ENCODE results near the gene HDLBP. TPM values are rescaled to one million over a fixed set of nuclear protein-coding genes. Genes with fewer than 3 reads are reported as not detected.
A peak's percentile ranks its signal among the peaks of the same experiment; 100 is the strongest.

Gene HDLBP
- total and polyA plus RNA-seq, 10 donors, result 46.1 to 333 (median 244) TPM

- TF ChIP-seq POLR2A (IDR thresholded peaks at IDR 0.05) (no peak), POLR2AphosphoS5 (IDR thresholded peaks at IDR 0.05) (no peak), CTCF (IDR thresholded peaks at IDR 0.05 in 8 of 11, conservative IDR thresholded peaks at IDR 0.05 in 3 of 11) (no peak)
- WGBS, 5 donors, result 93 to 96% (median 95%) methylated on average over 9 of the region's 9 CpGs
Measured at GRCh38 chr2:241286348-241287090, 29.0 kb downstream of the HDLBP start.

GRCh38 chr2:241285596-241285995, 29.9 kb downstream of the HDLBP start:
- DNase-seq, result no peak
- H3K36me3 ChIP-seq, result peaks cover 0 to 33% (median 0%) of the 10 kb centered on the region in 6 donors
- no peak overlapping the region for H3K4me3 ChIP-seq
- H3K27ac ChIP-seq, result no peak overlapping the region
- no peak for TF ChIP-seq POLR2AphosphoS5 (IDR thresholded peaks at IDR 0.05)
- no peak for TF ChIP-seq POLR2A (IDR thresholded peaks at IDR 0.05)
- TF ChIP-seq CTCF (IDR thresholded peaks at IDR 0.05 in 8 of 11, conservative IDR thresholded peaks at IDR 0.05 in 3 of 11), result no peak
- H3K27me3 ChIP-seq (replicated peaks in 1 of 7), result no peaks in the 10 kb centered on the region
- 93 to 97% (median 95%) methylated on average over 1 of the region's 1 CpG for WGBS, 5 donors
- intact Hi-C loops (cut with DNase I; ENCODE audit: low total_unique reads), result no loop called here
- peaks cover 0 to 33% (median 9%) of the 10 kb centered on the region in 6 donors for H3K4me1 ChIP-seq
- H3K9me3 ChIP-seq, result no peaks in the 10 kb centered on the region

More at GRCh38 chr2:241286348-241287090, 29.0 kb downstream of the HDLBP start:
- no peak overlapping the region for H3K4me3 ChIP-seq
- intact Hi-C loops (cut with DNase I; ENCODE audit: low total_unique reads), result no loop called here
- H3K4me1 ChIP-seq, result peaks cover 0 to 37% (median 8%) of the 10 kb centered on the region in 6 donors
- H3K9me3 ChIP-seq, result no peaks in the 10 kb centered on the region
- no peak for DNase-seq
- no peaks in the 10 kb centered on the region for H3K27me3 ChIP-seq (replicated peaks in 1 of 7)
- no peak overlapping the region for H3K27ac ChIP-seq
- H3K36me3 ChIP-seq, result peaks cover 0 to 35% (median 0%) of the 10 kb centered on the region in 6 donors

- TF ChIP-seq POLR2AphosphoS5 (IDR thresholded peaks at IDR 0.05), result no peak
- no peak for TF ChIP-seq POLR2A (IDR thresholded peaks at IDR 0.05)
- TF ChIP-seq CTCF (IDR thresholded peaks at IDR 0.05 in 8 of 11, conservative IDR thresholded peaks at IDR 0.05 in 3 of 11), result no peak
- DNase-seq, result no peak
- peaks cover 0 to 24% (median 0%) of the 10 kb centered on the region in 6 donors for H3K36me3 ChIP-seq
- peaks cover 0 to 19% (median 7%) of the 10 kb centered on the region in 6 donors for H3K4me1 ChIP-seq
- H3K27me3 ChIP-seq (replicated peaks in 1 of 7), result no peaks in the 10 kb centered on the region
- 80 to 89% (median 84%) methylated on average over 5 of the region's 5 CpGs for WGBS, 5 donors
- intact Hi-C loops (cut with DNase I; ENCODE audit: low total_unique reads), result no loop called here
- H3K9me3 ChIP-seq, result no peaks in the 10 kb centered on the region
- H3K27ac ChIP-seq, result no peak overlapping the region
- H3K4me3 ChIP-seq, result no peak overlapping the region
Measured at GRCh38 chr2:241282555-241282954, 32.9 kb downstream of the HDLBP start.

- Histone ChIP-seq H3K27me3 (replicated peaks in 1 of 7) (no peaks in the 10 kb centered on the region), H3K36me3 (peaks cover 0 to 14% (median 0%) of the 10 kb centered on the region in 6 donors), H3K9me3 (peaks cover 0 to 7% (median 0%) of the 10 kb centered on the region in 8 donors), H3K4me3 (no peak overlapping the region), H3K4me1 (peaks cover 0 to 19% (median 7%) of the 10 kb centered on the region in 6 donors), H3K27ac (peak overlapping the region in 3 of 8 donors; percentile 8 to 26 (median 11))
- DNase-seq, result no peak
- intact Hi-C loops (cut with DNase I; ENCODE audit: low total_unique reads), result no loop called here
- 78 to 83% (median 78%) methylated on average over 4 of the region's 4 CpGs for WGBS, 5 donors
- TF ChIP-seq POLR2AphosphoS5 (IDR thresholded peaks at IDR 0.05) (no peak), CTCF (IDR thresholded peaks at IDR 0.05 in 8 of 11, conservative IDR thresholded peaks at IDR 0.05 in 3 of 11) (no peak)
Measured at GRCh38 chr2:241280291-241280690, 35.2 kb downstream of the HDLBP start.

Data from spleen (tissue), 11 donors.